NCI-H774 (cell line): ENCODE data around the gene PPP6R1.

Experiments used
- DNase-seq: peaks from one replicate; lab custom pipeline; 2025; lab: John Stamatoyannopoulos, UW

PPP6R1 gene

GRCh38 chr19:55181740-55182139 lies 77.1 kb downstream of the PPP6R1 start:
- DNase-seq: no peak
